Measurements from ENCODE around the gene AP1G1. TPM values are rescaled to one million over a fixed set of nuclear protein-coding genes. Genes with fewer than 3 reads are reported as not detected.
"Not testable (repeated sequence)": the region's sequence is repeated elsewhere in the genome, so short reads cannot be mapped to it uniquely, and the experiment has no call there.

AP1G1 gene
- total RNA-seq, 4 donors from 2014 or later, result 74.0 to 114 (median 96.9) TPM

DNA sequence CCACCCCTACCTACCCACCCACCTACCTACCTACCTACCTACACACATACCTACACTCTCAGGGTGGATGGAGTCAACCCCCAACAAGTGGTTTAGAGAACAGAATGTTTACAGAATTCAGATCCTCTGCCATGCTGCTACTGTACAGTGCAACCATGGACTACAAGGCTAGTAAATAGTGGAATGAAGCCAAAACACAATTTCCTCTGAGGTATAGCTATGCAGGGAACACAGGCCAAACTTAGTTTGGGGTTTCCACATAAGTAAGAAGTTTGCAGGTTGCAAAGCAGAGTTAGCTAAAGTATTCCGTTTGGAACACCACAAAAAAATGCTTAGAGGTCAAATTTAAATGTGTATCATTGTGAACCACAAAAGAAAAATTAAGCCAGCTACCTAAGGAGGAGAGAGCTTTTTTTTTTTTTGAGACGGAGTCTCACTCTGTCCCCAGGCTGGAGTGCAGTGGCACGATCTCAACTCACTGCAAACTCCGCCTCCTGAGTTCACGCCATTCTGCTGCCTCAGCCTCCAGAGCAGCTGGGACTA, 2.7 kb upstream of the AP1G1 start:
- no peak for DNase-seq
- H3K36me3 ChIP-seq, result no peaks in the 10 kb centered on the region
- H3K4me1 ChIP-seq, result peaks cover 9 to 14% of the 10 kb centered on the region in 2 donors
- H3K27me3 ChIP-seq, result no peaks in the 10 kb centered on the region
- 91% methylated on average over 5 of the region's 5 CpGs for WGBS, 2 donors
- H3K9me3 ChIP-seq, result no peaks in the 10 kb centered on the region
- no peak overlapping the region for H3K27ac ChIP-seq
- intact Hi-C loops (cut with DNase I), result loop anchor here (10.0 kb wide), 1 partner anchor 73 kb away; the partner anchor contains the start of gene ZNF821
- TF ChIP-seq CTCF (IDR thresholded peaks at IDR 0.05) (no peak), POLR2A (IDR thresholded peaks at IDR 0.05) (no peak)
- no peak overlapping the region for H3K4me3 ChIP-seq (replicated peaks in 1 of 3)

GRCh38 chr16:71810155-71810530, 1.5 kb upstream of the AP1G1 start:
- Histone ChIP-seq H3K27ac (peak overlapping the region in 2 of 3 donors; percentile 78 to 96), H3K4me1 (peaks cover 20 to 23% of the 10 kb centered on the region in 2 donors)
- not testable (repeated sequence) for H3K27me3 ChIP-seq; H3K36me3 ChIP-seq; H3K4me3 ChIP-seq (replicated peaks in 1 of 3); H3K9me3 ChIP-seq; DNase-seq
- WGBS, 2 donors, result 90 to 93% methylated on average over 11 of the region's 11 CpGs
- intact Hi-C loops (cut with DNase I), result loop anchor here (10.0 kb wide), 1 partner anchor 75 kb away; the partner anchor contains the start of gene ZNF821

DNA sequence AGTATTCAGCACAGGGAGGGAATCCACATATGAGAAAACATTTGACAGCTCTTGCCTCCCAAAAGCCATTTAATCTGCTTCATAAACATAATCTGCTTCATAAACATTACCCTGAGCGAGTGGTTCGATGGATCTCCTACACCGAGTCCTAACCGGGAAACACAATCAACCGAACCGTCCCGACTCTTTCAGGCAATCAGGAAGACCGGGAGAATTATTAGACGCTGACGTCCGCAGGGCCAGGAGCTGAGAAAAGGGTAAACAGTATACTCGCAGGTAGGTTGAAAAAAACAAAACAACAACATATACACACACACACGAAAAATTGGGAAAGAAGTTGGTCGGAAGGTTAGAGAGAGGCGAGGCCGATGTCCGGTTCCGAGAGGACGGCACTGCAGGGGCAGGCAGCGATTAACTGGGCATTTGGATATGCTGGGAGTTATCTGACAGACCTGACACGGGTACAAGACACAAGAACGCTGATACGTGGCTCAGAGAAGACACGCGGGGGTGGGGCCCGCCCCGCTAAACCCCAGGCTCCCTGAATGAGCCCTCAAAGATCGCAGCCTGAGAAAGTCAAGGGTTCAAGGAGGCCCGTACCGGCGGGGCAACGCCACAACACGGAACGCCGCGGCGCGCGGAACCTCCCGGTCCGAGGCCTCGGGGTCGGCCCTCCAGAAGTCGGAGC, 585 bp downstream of the AP1G1 start:
- H3K4me3 ChIP-seq (replicated peaks in 1 of 3), result peak overlapping the region; percentile 76 to 89 (median 82)
- H3K9me3 ChIP-seq, result no peaks in the 10 kb centered on the region
- WGBS, 2 donors, result 0 to 2% methylated on average over 32 to 44 of the region's 44 CpGs
- TF ChIP-seq POLR2A (IDR thresholded peaks at IDR 0.05), result no peak
- no peak for TF ChIP-seq CTCF (IDR thresholded peaks at IDR 0.05)
- no peaks in the 10 kb centered on the region for H3K27me3 ChIP-seq
- DNase-seq, result peak; percentile 28 to 30
- H3K4me1 ChIP-seq, result peaks cover 20 to 23% of the 10 kb centered on the region in 2 donors
- no peaks in the 10 kb centered on the region for H3K36me3 ChIP-seq
- H3K27ac ChIP-seq, result peak overlapping the region; percentile 90 to 98 (median 96)
- intact Hi-C loops (cut with DNase I), result loop anchor here (10.0 kb wide), 1 partner anchor 287 kb away; the partner anchor contains the start of genes DHX38 and TXNL4B

GRCh38 chr16:71803305-71803690, 5.3 kb downstream of the AP1G1 start:
- Histone ChIP-seq H3K4me1 (peaks cover 18 to 20% of the 10 kb centered on the region in 2 donors), H3K4me3 (replicated peaks in 1 of 3) (no peak overlapping the region), H3K9me3 (no peaks in the 10 kb centered on the region), H3K36me3 (no peaks in the 10 kb centered on the region), H3K27ac (peak overlapping the region in 1 of 3 donors; percentile 30), H3K27me3 (no peaks in the 10 kb centered on the region)
- WGBS, 2 donors, result 45 to 59% methylated on average over 1 of the region's 1 CpG
- TF ChIP-seq POLR2A (IDR thresholded peaks at IDR 0.05), result no peak
- no peak for TF ChIP-seq CTCF (IDR thresholded peaks at IDR 0.05)
- intact Hi-C loops (cut with DNase I), result loop anchor here (10.0 kb wide), 1 partner anchor 292 kb away; the partner anchor contains the start of genes DHX38 and TXNL4B
- DNase-seq, result no peak

DNA sequence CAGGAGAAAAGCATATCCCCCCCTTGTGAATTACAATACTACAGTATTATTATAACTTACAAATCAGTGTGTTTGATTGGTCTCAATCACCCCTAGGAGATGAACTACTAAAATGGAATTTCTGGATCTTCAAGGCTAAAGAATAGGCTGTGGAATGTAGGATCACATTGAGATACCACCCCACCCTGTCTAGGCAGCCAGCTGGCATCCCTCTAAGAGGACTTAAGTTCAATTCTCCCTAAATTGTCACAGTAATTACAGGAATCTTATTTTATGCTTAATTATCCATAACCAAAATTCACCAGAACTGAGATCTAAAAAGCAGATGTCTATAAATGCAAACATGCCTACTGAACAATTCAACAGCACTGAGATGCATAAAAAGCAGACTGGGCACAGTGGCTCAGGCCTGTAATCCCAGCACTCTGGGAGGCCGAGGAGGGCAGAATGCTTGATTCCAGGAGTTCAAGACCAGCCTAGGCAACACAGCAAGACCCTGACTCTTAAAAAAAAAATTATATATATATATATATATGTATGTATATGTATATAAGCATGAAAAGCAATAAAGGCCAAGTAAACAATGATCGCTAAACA, 12.0 kb downstream of the AP1G1 start:
- Histone ChIP-seq H3K27me3 (no peaks in the 10 kb centered on the region), H3K9me3 (no peaks in the 10 kb centered on the region), H3K36me3 (no peaks in the 10 kb centered on the region), H3K4me1 (peaks cover 0 to 12% of the 10 kb centered on the region in 2 donors), H3K4me3 (replicated peaks in 1 of 3) (no peak overlapping the region), H3K27ac (no peak overlapping the region)
- DNase-seq, result no peak
- TF ChIP-seq POLR2A (IDR thresholded peaks at IDR 0.05) (no peak), CTCF (IDR thresholded peaks at IDR 0.05) (no peak)
- 97 to 98% methylated on average over 2 of the region's 2 CpGs for WGBS, 2 donors
- intact Hi-C loops (cut with DNase I), result no loop called here

Data from thyroid gland (tissue), 4 donors.